GM12878 (cell line): ENCODE data around the gene COL16A1. TPM values are rescaled to one million over a fixed set of nuclear protein-coding genes. Genes with fewer than 3 reads are reported as not detected.

Experiments used
- ATAC-seq: fragments of 200-7000 bp; cut with Tn5 transposase; 3 replicates; pipeline ENCODE4 v1.9.1; 2020; ENCODE audit warnings: mild to moderate bottlenecking, moderate library complexity
- BruUV-seq: library from RNA; stranded (reverse); fragments of 400-500 nt; replicated peaks from 2 replicates; lab custom pipeline; 2021; lab: Mats Ljungman, UMichigan
- CTCF ChIA-PET: fragments of 300-600 bp; sonication (Branson Sonifier 250); formaldehyde crosslinking; extraction: SDS; loops from one replicate; lab custom pipeline; 2021; ENCODE audit warnings: inconsistent platforms; lab: Yijun Ruan, JAX
- POLR2A ChIA-PET: fragments of 350-600 bp; formaldehyde crosslinking; extraction: SDS; loops from one replicate; lab custom pipeline; 2021; ENCODE audit warnings: inconsistent platforms; lab: Charles Lee
- RAD21 ChIA-PET: fragments of 300-600 bp; sonication (Branson Sonifier 250); formaldehyde crosslinking; loops from one replicate; lab custom pipeline; 2023; ENCODE audit warnings: antibody characterized with exemption; ENCODE audit not compliant: unreplicated experiment; lab: Charles Lee
- SMC1A ChIA-PET: fragments of 300-600 bp; sonication (Branson Sonifier 250); formaldehyde crosslinking; loops from one replicate; lab custom pipeline; 2023; ENCODE audit not compliant: unreplicated experiment, uncharacterized antibody; lab: Charles Lee
- DNase-seq: peaks from one replicate; pipeline ENCODE4 v3.0.0-alpha.2; 2011; ENCODE audit warnings: low read depth, low spot score
- FAIRE-seq: peaks from 3 replicates; lab custom pipeline; 2011; peaks lifted over from hg19 to GRCh38; lab: Jason Lieb, UNC
- H2AFZ ChIP-seq: 2 replicates; pipeline ENCODE4 v1.6.0; 2011; ENCODE audit warnings: low read depth, low read length, control low read depth; ENCODE audit not compliant: control insufficient read depth
- H3K27ac ChIP-seq: 2 replicates; pipeline ENCODE4 v1.5.1; 2011; ENCODE audit warnings: control low read depth; ENCODE audit not compliant: control insufficient read depth, insufficient read depth
- H3K27me3 ChIP-seq, 2 experiments: replicated peaks in 1 of 2; 2 replicates each; pipeline versions ENCODE4 v1.6.0 to v1.6.1; 2011; ENCODE audit warnings: low read length in 1 of 2; ENCODE audit not compliant: control insufficient read depth in 2 of 2, insufficient read depth in 2 of 2
- H3K36me3 ChIP-seq, 2 experiments: 2 replicates each; pipeline ENCODE4 v1.5.1; 2011; ENCODE audit warnings: low read length in 1 of 2; ENCODE audit not compliant: control insufficient read depth in 2 of 2, insufficient read depth in 2 of 2
- H3K4me1 ChIP-seq: 2 replicates; pipeline ENCODE4 v1.6.1; 2011; ENCODE audit warnings: mild to moderate bottlenecking, low read length, moderate library complexity, mixed read lengths; ENCODE audit not compliant: control insufficient read depth, insufficient read depth
- H3K4me2 ChIP-seq: 2 replicates; pipeline ENCODE4 v1.6.0; 2011; ENCODE audit warnings: control low read depth; ENCODE audit not compliant: control insufficient read depth, insufficient read depth
- H3K4me3 ChIP-seq: fragments of 200-600 bp; sonication (generic); 2 replicates; pipeline ENCODE4 v1.5.1; 2016
- H3K79me2 ChIP-seq: 2 replicates; pipeline ENCODE4 v1.6.0; 2011; ENCODE audit warnings: low read length; ENCODE audit not compliant: control insufficient read depth, insufficient read depth
- H3K9ac ChIP-seq: 2 replicates; pipeline ENCODE4 v1.8.0; 2011; ENCODE audit warnings: low read length, control low read depth, mixed read lengths; ENCODE audit not compliant: control insufficient read depth, insufficient read depth
- H3K9me3 ChIP-seq: replicated peaks from 3 replicates; pipeline ENCODE4 v1.5.1; 2011; ENCODE audit warnings: mild to moderate bottlenecking, low read length; ENCODE audit not compliant: control insufficient read depth, insufficient read depth
- H4K20me1 ChIP-seq: 2 replicates; pipeline ENCODE4 v1.6.0; 2011; ENCODE audit not compliant: control insufficient read depth, insufficient read depth
- BACH1 ChIP-seq: fragments of 450-650 bp; IDR thresholded peaks from 2 replicates; pipeline ENCODE4 v1.6.1; 2017; ENCODE audit warnings: mild to moderate bottlenecking, borderline replicate concordance
- CBX3 ChIP-seq: fragments of 200-600 bp; sonication (generic); IDR thresholded peaks from 2 replicates; pipeline ENCODE4 v1.6.1; 2016; ENCODE audit warnings: low read depth, borderline replicate concordance
- CHD1 ChIP-seq: IDR thresholded peaks from 2 replicates; pipeline ENCODE4 v1.6.1; 2012; ENCODE audit warnings: low read depth, low read length, improper control_type of control experiment
- EP300 ChIP-seq, 2 experiments: fragments of 150-350 bp in 1 of 2; IDR thresholded peaks; 2 replicates each; pipeline ENCODE4 v1.6.1; 2011 to 2012; ENCODE audit warnings: low read depth in 2 of 2, low read length in 2 of 2, borderline replicate concordance in 1 of 2, improper control_type of control experiment in 1 of 2, inconsistent platforms in 1 of 2; ENCODE audit not compliant: control insufficient read depth in 1 of 2
- GATAD2B ChIP-seq: fragments of 450-650 bp; conservative IDR thresholded peaks from 2 replicates; pipeline ENCODE4 v1.6.1; 2017; ENCODE audit warnings: low read depth, mild to moderate bottlenecking, moderate library complexity
- HDAC6 ChIP-seq: fragments of 200-600 bp; sonication (generic); IDR thresholded peaks from one replicate; pipeline ENCODE4 v1.8.0; 2017; ENCODE audit warnings: antibody characterized with exemption; ENCODE audit not compliant: unreplicated experiment
- MEF2A ChIP-seq: IDR thresholded peaks from 2 replicates; pipeline ENCODE4 v1.6.1; 2011; ENCODE audit warnings: low read depth, mild to moderate bottlenecking, low read length, moderate library complexity; ENCODE audit not compliant: insufficient read depth
- MTA3 ChIP-seq: IDR thresholded peaks from 2 replicates; pipeline ENCODE4 v1.6.1; 2012; ENCODE audit warnings: low read length, inconsistent platforms, borderline replicate concordance
- NFIC ChIP-seq: IDR thresholded peaks from 2 replicates; pipeline ENCODE4 v1.6.1; 2012; ENCODE audit warnings: low read depth, mild to moderate bottlenecking, inconsistent platforms, low read length, moderate library complexity
- PML ChIP-seq: IDR thresholded peaks from 2 replicates; pipeline ENCODE4 v1.6.1; 2012; ENCODE audit warnings: low read length, inconsistent platforms
- RB1 ChIP-seq: fragments of 450-650 bp; formaldehyde crosslinking; IDR thresholded peaks from 2 replicates; pipeline ENCODE4 v1.6.1; 2017; ENCODE audit warnings: mild to moderate bottlenecking, borderline replicate concordance
- RCOR1 ChIP-seq: conservative IDR thresholded peaks from 2 replicates; pipeline ENCODE4 v1.6.1; 2012; ENCODE audit warnings: low read depth, low read length, improper control_type of control experiment
- SMARCA5 ChIP-seq: fragments of 450-650 bp; IDR thresholded peaks from 2 replicates; pipeline ENCODE4 v1.6.1; 2017; ENCODE audit warnings: mild to moderate bottlenecking
- SP1 ChIP-seq: IDR thresholded peaks from one replicate; pipeline ENCODE4 v1.6.1; 2011; ENCODE audit warnings: low read depth, low read length
- YBX1 ChIP-seq: fragments of 450-650 bp; IDR thresholded peaks from 2 replicates; pipeline ENCODE4 v1.6.1; 2016; ENCODE audit warnings: antibody characterized with exemption
- ZBTB40 ChIP-seq: fragments of 450-650 bp; IDR thresholded peaks from 2 replicates; pipeline ENCODE4 v1.6.1; 2016; ENCODE audit warnings: mild to moderate bottlenecking, moderate library complexity, borderline replicate concordance
- ZSCAN29 ChIP-seq: fragments of 450-650 bp; IDR thresholded peaks from 2 replicates; pipeline ENCODE4 v1.6.1; 2017; ENCODE audit warnings: mild to moderate bottlenecking, moderate library complexity
- WGBS: methylation state at CpG from one replicate; pipeline ENCODE4 v1.1.6; 2016; ENCODE audit warnings: low lambda C conversion rate; ENCODE audit not compliant: insufficient replicate concordance, insufficient coverage; ENCODE audit errors: missing lambda C conversion rate; 5-methylcytosine and 5-hydroxymethylcytosine counted together
- in situ Hi-C: fragments of 300-500 bp; cut with MboI; formaldehyde crosslinking; loops from 9 replicates; pipeline ENCODE4 v1.14.3; 2018; ENCODE audit warnings: mixed read lengths
- intact Hi-C: fragments of 100-400 bp; cut with micrococcal nuclease; formaldehyde crosslinking; loops from one replicate; pipeline ENCODE4 v1.14.2; 2022; ENCODE audit not compliant: unreplicated experiment
- polyA plus RNA-seq, 11 experiments: library from polyadenylated mRNA; depleted of rRNA in 4 of 11; unstranded in 6 of 11; stranded (reverse) in 5 of 11; fragments of >200 nt; fragmentation: Nextera tagmentation in 4 of 11; fragmentation: Illumina TruSeq in 1 of 11; extraction: Ambion mirVana in 4 of 11; extraction: Trizol in 1 of 11; gene quantifications; 1 replicate in 1 of 11; 2 replicates in 10 of 11; pipeline versions ENCODE4 v1.2.1 to v1.2.3, GENCODE V29; 2011 to 2016; ENCODE audit warnings: inconsistent platforms in 2 of 11, missing spikeins in 2 of 11, low read depth in 1 of 11
- total RNA-seq, 4 experiments: library from RNA; depleted of rRNA in 3 of 4; stranded (reverse); fragments of >200 nt in 3 of 4; fragmentation: Illumina TruSeq in 1 of 4; extraction: Trizol in 1 of 4; gene quantifications; 2 replicates each; pipeline versions ENCODE4 v1.2.1 to v1.2.3, GENCODE V29; 2013 to 2021

COL16A1 gene
- total and polyA plus RNA-seq, 10 of the 15 experiments (the other 5 are each of a cell fraction or from before 2014, with no cell fraction given): 0.02 to 3.7 (median 0.59) TPM

- TF ChIP-seq ZBTB40 (no peak), MTA3 (no peak), RB1 (no peak), ZSCAN29 (no peak), SP1 (no peak), NFIC (no peak), CBX3 (no peak), GATAD2B (no peak), BACH1 (no peak), PML (no peak), RCOR1 (no peak)
Observed at GRCh38 chr1:31677949-31678348, 25.9 kb downstream of the COL16A1 start (continued).

- no peak overlapping the region for H3K9ac ChIP-seq
- SMC1A ChIA-PET: interaction anchor here (0.9 to 1.3 kb wide), 2 partner anchors 12 to 122 kb away, joined by 3 read pairs; no protein-coding TSS in a partner anchor
- intact Hi-C loops: no loop called here
- DNase-seq (no peak), FAIRE-seq (no peak), ATAC-seq (no peak)
- no peak overlapping the region for H3K27ac ChIP-seq
- POLR2A ChIA-PET: interaction anchor here (0.6 kb wide), 1 partner anchor 102 kb away, joined by 5 read pairs; no protein-coding TSS in a partner anchor
- WGBS: 27% methylated on average over 3 of the region's 3 CpGs
- H2AFZ ChIP-seq: no peak overlapping the region
- H3K79me2 ChIP-seq: no peaks in the 10 kb centered on the region
- no peak overlapping the region for H3K4me2 ChIP-seq
- CTCF ChIA-PET: interaction anchor here (0.9 to 2.8 kb wide), 4 partner anchors 27 to 111 kb away, joined by 3 to 12 read pairs (median 8); no protein-coding TSS in a partner anchor
- no TSS peak for BruUV-seq
- in situ Hi-C loops: no loop called here
- H3K9me3 ChIP-seq: no peaks in the 10 kb centered on the region
- H3K4me1 ChIP-seq: no peaks in the 10 kb centered on the region
- H3K27me3 ChIP-seq: 0 out of 4 replicates have a peak, but pooled peaks cover 0 to 1% of the 10 kb centered on the region in 2 experiments
- RAD21 ChIA-PET: no interaction called here
- no peaks in the 10 kb centered on the region for H4K20me1 ChIP-seq
- no peak overlapping the region for H3K4me3 ChIP-seq
- H3K36me3 ChIP-seq: no peaks in the 10 kb centered on the region
- TF ChIP-seq MEF2A (no peak), EP300 (IDR thresholded peaks at IDR 0.05; ENCODE audit: borderline replicate concordance in 1 of 2, control insufficient read depth in 1 of 2, low read depth in 2 of 2, low read length in 2 of 2) (no peak), HDAC6 (no peak), CHD1 (no peak), SMARCA5 (no peak), RCOR1 (no peak), YBX1 (no peak)
Observed at GRCh38 chr1:31677401-31677800, 26.4 kb downstream of the COL16A1 start.
